Hypothalamus (tissue), 51 donors: Measurements from ENCODE around the gene BRIP1.
"Not testable (repeated sequence)": the region's sequence is repeated elsewhere in the genome, so short reads cannot be mapped to it uniquely, and the experiment has no call there.

ENCODE experiments used
- DNase-seq, 51 donors: peaks; one replicate each; lab custom pipeline; 2025; lab: John Stamatoyannopoulos, UW

BRIP1 gene

GRCh38 chr17:61806081-61806828 lies 57.1 kb downstream of the BRIP1 start:
- no peak for DNase-seq

GRCh38 chr17:61805399-61805798 lies 57.9 kb downstream of the BRIP1 start:
- DNase-seq: no peak

GRCh38 chr17:61803796-61804195 lies 59.5 kb downstream of the BRIP1 start:
- no peak for DNase-seq

GRCh38 chr17:61803216-61803615 lies 60.1 kb downstream of the BRIP1 start:
- no peak for DNase-seq

- DNase-seq: no peak
These were observed 63.4 kb downstream of the BRIP1 start for GRCh38 chr17:61799812-61800484.

GRCh38 chr17:61797283-61797682 lies 66.0 kb downstream of the BRIP1 start:
- no peak for DNase-seq

- DNase-seq: no peak
These were observed 67.8 kb downstream of the BRIP1 start for GRCh38 chr17:61795546-61795945.

GRCh38 chr17:61794792-61795191 lies 68.5 kb downstream of the BRIP1 start:
- no peak for DNase-seq

- DNase-seq: no peak
These were observed 69.1 kb downstream of the BRIP1 start for GRCh38 chr17:61794242-61794641.

GRCh38 chr17:61793565-61793964 lies 69.8 kb downstream of the BRIP1 start:
- DNase-seq: no peak

- no peak for DNase-seq
These were observed 73.5 kb downstream of the BRIP1 start for GRCh38 chr17:61789872-61790271.

GRCh38 chr17:61786088-61786487 lies 77.2 kb downstream of the BRIP1 start:
- DNase-seq: no peak

- no peak for DNase-seq
These were observed 78.8 kb downstream of the BRIP1 start for GRCh38 chr17:61784510-61784909.

- DNase-seq: no peak
These were observed 79.6 kb downstream of the BRIP1 start for GRCh38 chr17:61783556-61784304.

GRCh38 chr17:61783120-61783519 lies 80.2 kb downstream of the BRIP1 start:
- no peak for DNase-seq

GRCh38 chr17:61782683-61783082 lies 80.6 kb downstream of the BRIP1 start:
- no peak for DNase-seq

- no peak for DNase-seq
These were observed 88.0 kb downstream of the BRIP1 start for GRCh38 chr17:61775364-61775763.

GRCh38 chr17:61774724-61775123 lies 88.6 kb downstream of the BRIP1 start:
- DNase-seq: no peak

- DNase-seq: not testable (repeated sequence)
These were observed 89.2 kb downstream of the BRIP1 start for GRCh38 chr17:61774087-61774486.

GRCh38 chr17:61770752-61771533 lies 92.4 kb downstream of the BRIP1 start:
- DNase-seq: no peak

GRCh38 chr17:61770043-61770442 lies 93.3 kb downstream of the BRIP1 start:
- DNase-seq: no peak
